ENCODE measurements around the gene MAFB.

The MAFB gene

GRCh38 chr20:40664891-40665290 is 24.1 kb downstream of the MAFB start:
- Histone ChIP-seq H3K27ac (ENCODE audit: low read length) (no peak overlapping the region), H3K9me3 (ENCODE audit: control insufficient read depth, low read depth, low read length) (no peaks in the 10 kb centered on the region), H3K27me3 (ENCODE audit: control insufficient read depth, insufficient read depth, low read length) (no peaks in the 10 kb centered on the region), H3K4me1 (ENCODE audit: control insufficient read depth, low read depth, low read length) (no peaks in the 10 kb centered on the region), H3K9ac (ENCODE audit: low read length) (no peak overlapping the region), H3K36me3 (ENCODE audit: control insufficient read depth, low read depth, low read length) (no peaks in the 10 kb centered on the region), H3K4me3 (ENCODE audit: low read length) (no peak overlapping the region)

GRCh38 chr20:40663991-40664880 is 24.8 kb downstream of the MAFB start:
- no peaks in the 10 kb centered on the region for H3K36me3 ChIP-seq (ENCODE audit: control insufficient read depth, low read depth, low read length)
- H3K4me3 ChIP-seq (ENCODE audit: low read length), result no peak overlapping the region
- no peak overlapping the region for H3K27ac ChIP-seq (ENCODE audit: low read length)
- H3K9ac ChIP-seq (ENCODE audit: low read length), result no peak overlapping the region
- H3K9me3 ChIP-seq (ENCODE audit: control insufficient read depth, low read depth, low read length), result no peaks in the 10 kb centered on the region
- no peaks in the 10 kb centered on the region for H3K27me3 ChIP-seq (ENCODE audit: control insufficient read depth, insufficient read depth, low read length)
- H3K4me1 ChIP-seq (ENCODE audit: control insufficient read depth, low read depth, low read length), result no peaks in the 10 kb centered on the region

- Histone ChIP-seq H3K4me1 (ENCODE audit: control insufficient read depth, low read depth, low read length) (no peaks in the 10 kb centered on the region), H3K9ac (ENCODE audit: low read length) (no peak overlapping the region), H3K27me3 (ENCODE audit: control insufficient read depth, insufficient read depth, low read length) (no peaks in the 10 kb centered on the region), H3K9me3 (ENCODE audit: control insufficient read depth, low read depth, low read length) (no peaks in the 10 kb centered on the region), H3K4me3 (ENCODE audit: low read length) (no peak overlapping the region), H3K36me3 (ENCODE audit: control insufficient read depth, low read depth, low read length) (no peaks in the 10 kb centered on the region), H3K27ac (ENCODE audit: low read length) (no peak overlapping the region)
Measured at GRCh38 chr20:40663304-40663790, 25.7 kb downstream of the MAFB start.

- no peaks in the 10 kb centered on the region for H3K27me3 ChIP-seq (ENCODE audit: control insufficient read depth, insufficient read depth, low read length)
- no peaks in the 10 kb centered on the region for H3K36me3 ChIP-seq (ENCODE audit: control insufficient read depth, low read depth, low read length)
- H3K9ac ChIP-seq (ENCODE audit: low read length), result no peak overlapping the region
- no peaks in the 10 kb centered on the region for H3K9me3 ChIP-seq (ENCODE audit: control insufficient read depth, low read depth, low read length)
- H3K4me3 ChIP-seq (ENCODE audit: low read length), result no peak overlapping the region
- no peaks in the 10 kb centered on the region for H3K4me1 ChIP-seq (ENCODE audit: control insufficient read depth, low read depth, low read length)
- H3K27ac ChIP-seq (ENCODE audit: low read length), result no peak overlapping the region
Measured at GRCh38 chr20:40659567-40659966, 29.5 kb downstream of the MAFB start.

GRCh38 chr20:40658509-40658908 is 30.5 kb downstream of the MAFB start:
- Histone ChIP-seq H3K4me1 (ENCODE audit: control insufficient read depth, low read depth, low read length) (no peaks in the 10 kb centered on the region), H3K9ac (ENCODE audit: low read length) (no peak overlapping the region), H3K4me3 (ENCODE audit: low read length) (no peak overlapping the region), H3K36me3 (ENCODE audit: control insufficient read depth, low read depth, low read length) (no peaks in the 10 kb centered on the region), H3K27me3 (ENCODE audit: control insufficient read depth, insufficient read depth, low read length) (no peaks in the 10 kb centered on the region), H3K27ac (ENCODE audit: low read length) (no peak overlapping the region), H3K9me3 (ENCODE audit: control insufficient read depth, low read depth, low read length) (no peaks in the 10 kb centered on the region)

GRCh38 chr20:40657526-40657925 is 31.5 kb downstream of the MAFB start:
- Histone ChIP-seq H3K27me3 (ENCODE audit: control insufficient read depth, insufficient read depth, low read length) (no peaks in the 10 kb centered on the region), H3K4me3 (ENCODE audit: low read length) (no peak overlapping the region), H3K9ac (ENCODE audit: low read length) (no peak overlapping the region), H3K36me3 (ENCODE audit: control insufficient read depth, low read depth, low read length) (no peaks in the 10 kb centered on the region), H3K27ac (ENCODE audit: low read length) (no peak overlapping the region), H3K9me3 (ENCODE audit: control insufficient read depth, low read depth, low read length) (no peaks in the 10 kb centered on the region), H3K4me1 (ENCODE audit: control insufficient read depth, low read depth, low read length) (no peaks in the 10 kb centered on the region)

GRCh38 chr20:40655451-40655850 is 33.6 kb downstream of the MAFB start:
- Histone ChIP-seq H3K9ac (ENCODE audit: low read length) (no peak overlapping the region), H3K27ac (ENCODE audit: low read length) (no peak overlapping the region), H3K36me3 (ENCODE audit: control insufficient read depth, low read depth, low read length) (no peaks in the 10 kb centered on the region), H3K27me3 (ENCODE audit: control insufficient read depth, insufficient read depth, low read length) (no peaks in the 10 kb centered on the region), H3K4me1 (ENCODE audit: control insufficient read depth, low read depth, low read length) (no peaks in the 10 kb centered on the region), H3K9me3 (ENCODE audit: control insufficient read depth, low read depth, low read length) (no peaks in the 10 kb centered on the region), H3K4me3 (ENCODE audit: low read length) (no peak overlapping the region)

GRCh38 chr20:40654876-40655275 is 34.2 kb downstream of the MAFB start:
- Histone ChIP-seq H3K4me1 (ENCODE audit: control insufficient read depth, low read depth, low read length) (no peaks in the 10 kb centered on the region), H3K36me3 (ENCODE audit: control insufficient read depth, low read depth, low read length) (no peaks in the 10 kb centered on the region), H3K4me3 (ENCODE audit: low read length) (no peak overlapping the region), H3K9ac (ENCODE audit: low read length) (no peak overlapping the region), H3K9me3 (ENCODE audit: control insufficient read depth, low read depth, low read length) (no peaks in the 10 kb centered on the region), H3K27me3 (ENCODE audit: control insufficient read depth, insufficient read depth, low read length) (no peaks in the 10 kb centered on the region), H3K27ac (ENCODE audit: low read length) (no peak overlapping the region)

- H3K4me3 ChIP-seq (ENCODE audit: low read length), result no peak overlapping the region
- H3K36me3 ChIP-seq (ENCODE audit: control insufficient read depth, low read depth, low read length), result no peaks in the 10 kb centered on the region
- no peaks in the 10 kb centered on the region for H3K9me3 ChIP-seq (ENCODE audit: control insufficient read depth, low read depth, low read length)
- H3K4me1 ChIP-seq (ENCODE audit: control insufficient read depth, low read depth, low read length), result no peaks in the 10 kb centered on the region
- H3K27me3 ChIP-seq (ENCODE audit: control insufficient read depth, insufficient read depth, low read length), result no peaks in the 10 kb centered on the region
- no peak overlapping the region for H3K9ac ChIP-seq (ENCODE audit: low read length)
- no peak overlapping the region for H3K27ac ChIP-seq (ENCODE audit: low read length)
Measured at GRCh38 chr20:40652441-40652987, 36.5 kb downstream of the MAFB start.

GRCh38 chr20:40651151-40651550 is 37.9 kb downstream of the MAFB start:
- Histone ChIP-seq H3K9ac (ENCODE audit: low read length) (no peak overlapping the region), H3K36me3 (ENCODE audit: control insufficient read depth, low read depth, low read length) (no peaks in the 10 kb centered on the region), H3K27me3 (ENCODE audit: control insufficient read depth, insufficient read depth, low read length) (no peaks in the 10 kb centered on the region), H3K9me3 (ENCODE audit: control insufficient read depth, low read depth, low read length) (no peaks in the 10 kb centered on the region), H3K27ac (ENCODE audit: low read length) (no peak overlapping the region), H3K4me3 (ENCODE audit: low read length) (no peak overlapping the region), H3K4me1 (ENCODE audit: control insufficient read depth, low read depth, low read length) (no peaks in the 10 kb centered on the region)

- Histone ChIP-seq H3K9me3 (ENCODE audit: control insufficient read depth, low read depth, low read length) (no peaks in the 10 kb centered on the region), H3K36me3 (ENCODE audit: control insufficient read depth, low read depth, low read length) (no peaks in the 10 kb centered on the region), H3K27me3 (ENCODE audit: control insufficient read depth, insufficient read depth, low read length) (no peaks in the 10 kb centered on the region), H3K4me1 (ENCODE audit: control insufficient read depth, low read depth, low read length) (no peaks in the 10 kb centered on the region), H3K27ac (ENCODE audit: low read length) (no peak overlapping the region), H3K9ac (ENCODE audit: low read length) (no peak overlapping the region), H3K4me3 (ENCODE audit: low read length) (no peak overlapping the region)
Measured at GRCh38 chr20:40650707-40651106, 38.3 kb downstream of the MAFB start.

Data from iPS-18a (cell line).